HG03521 (cell line): Measurements from ENCODE around the gene TMEM167B.
"Not testable (repeated sequence)": the region's sequence is repeated elsewhere in the genome, so short reads cannot be mapped to it uniquely, and the experiment has no call there.

Source experiments
- ATAC-seq: cut with Tn5 transposase; IDR thresholded peaks from one replicate; pipeline ENCODE4 v1.9.1; 2021; ENCODE audit warnings: mild to moderate bottlenecking, moderate library complexity; ENCODE audit not compliant: unreplicated experiment

TMEM167B gene

GRCh38 chr1:109112652-109113285 is 22.2 kb downstream of the TMEM167B start:
- peak; percentile 48 for ATAC-seq

- peak; percentile 58 for ATAC-seq
Observed at GRCh38 chr1:109113590-109114341, 23.2 kb downstream of the TMEM167B start, which contains the start of gene ELAPOR1. Gene ELAPOR1, plus strand, starts transcription at chr1:109114115. Its CDS starts 69 bp downstream, at chr1:109114184.

- no peak for ATAC-seq
Observed at GRCh38 chr1:109114342-109114674, 23.7 kb downstream of the TMEM167B start.

- ATAC-seq: no peak
Observed at GRCh38 chr1:109115685-109116084, 25.1 kb downstream of the TMEM167B start.

- no peak for ATAC-seq
Observed at GRCh38 chr1:109116286-109116685, 25.7 kb downstream of the TMEM167B start.

- ATAC-seq: no peak
Observed at GRCh38 chr1:109118089-109118488, 27.5 kb downstream of the TMEM167B start.

GRCh38 chr1:109120356-109120755 is 29.8 kb downstream of the TMEM167B start:
- ATAC-seq: no peak

- ATAC-seq: no peak
Observed at GRCh38 chr1:109131059-109131458, 40.5 kb downstream of the TMEM167B start.

- ATAC-seq: no peak
Observed at GRCh38 chr1:109131800-109132199, 41.2 kb downstream of the TMEM167B start.

GRCh38 chr1:109133002-109133706 is 42.6 kb downstream of the TMEM167B start:
- ATAC-seq: no peak

- no peak for ATAC-seq
Observed at GRCh38 chr1:109133815-109134214, 43.3 kb downstream of the TMEM167B start.

- no peak for ATAC-seq
Observed at GRCh38 chr1:109134423-109134822, 43.9 kb downstream of the TMEM167B start.

GRCh38 chr1:109135940-109136339 is 45.4 kb downstream of the TMEM167B start:
- ATAC-seq: no peak

GRCh38 chr1:109136766-109137165 is 46.2 kb downstream of the TMEM167B start:
- no peak for ATAC-seq

- no peak for ATAC-seq
Observed at GRCh38 chr1:109137958-109138357, 47.4 kb downstream of the TMEM167B start.

- no peak for ATAC-seq
Observed at GRCh38 chr1:109138358-109138757, 47.8 kb downstream of the TMEM167B start.

- ATAC-seq: no peak
Observed at GRCh38 chr1:109140392-109140791, 49.8 kb downstream of the TMEM167B start.

- ATAC-seq: no peak
Observed at GRCh38 chr1:109142260-109142659, 51.7 kb downstream of the TMEM167B start.

- not testable (repeated sequence) for ATAC-seq
Observed at GRCh38 chr1:109142725-109143124, 52.2 kb downstream of the TMEM167B start.
